Loucy (cell line): Measurements from ENCODE around the gene TAF10.

Experiments used
- H2AFZ ChIP-seq: fragments of 200-600 bp; sonication (generic); 2 replicates; pipeline ENCODE4 v1.6.0; 2016; ENCODE audit warnings: antibody characterized with exemption, mild to moderate bottlenecking, low read length, moderate library complexity
- H3F3A ChIP-seq: fragments of 200-600 bp; 2 replicates; pipeline ENCODE4 v1.6.0; 2016; ENCODE audit warnings: antibody characterized with exemption, low read depth, mild to moderate bottlenecking
- H3K27me3 ChIP-seq: fragments of 200-600 bp; sonication (generic); 2 replicates; pipeline ENCODE4 v1.6.1; 2014; ENCODE audit warnings: low read length, mild to moderate bottlenecking; ENCODE audit not compliant: insufficient read depth, poor library complexity, severe bottlenecking
- H3K36me3 ChIP-seq: fragments of 200-600 bp; sonication (generic); 2 replicates; pipeline ENCODE4 v1.6.1; 2016; ENCODE audit warnings: low read length; ENCODE audit not compliant: insufficient read depth
- H3K4me1 ChIP-seq: fragments of 200-600 bp; sonication (generic); 2 replicates; pipeline ENCODE4 v1.5.1; 2014; ENCODE audit warnings: low read length, mild to moderate bottlenecking; ENCODE audit not compliant: insufficient read depth, poor library complexity, severe bottlenecking
- H3K4me2 ChIP-seq: fragments of 200-600 bp; sonication (generic); 2 replicates; pipeline ENCODE4 v1.6.0; 2014; ENCODE audit warnings: antibody characterized with exemption, low read length, low read depth, mild to moderate bottlenecking; ENCODE audit not compliant: poor library complexity, severe bottlenecking
- H3K4me3 ChIP-seq: fragments of 200-600 bp; sonication (generic); 2 replicates; pipeline ENCODE4 v1.5.1; 2014; ENCODE audit warnings: low read length, mild to moderate bottlenecking, mixed read lengths; ENCODE audit not compliant: poor library complexity, severe bottlenecking
- H3K79me2 ChIP-seq: fragments of 200-600 bp; sonication (generic); 2 replicates; pipeline ENCODE4 v1.6.1; 2014; ENCODE audit warnings: low read length; ENCODE audit not compliant: insufficient read depth
- H3K9ac ChIP-seq: fragments of 200-600 bp; sonication (generic); 2 replicates; pipeline ENCODE4 v1.6.0; 2014; ENCODE audit warnings: mild to moderate bottlenecking, low read depth, low read length, moderate library complexity; ENCODE audit not compliant: poor library complexity, severe bottlenecking
- H3K9me2 ChIP-seq: fragments of 200-600 bp; sonication (generic); replicated peaks from 2 replicates; pipeline ENCODE4 v1.6.1; 2016; ENCODE audit warnings: low read depth, low read length, mixed read lengths
- H3K9me3 ChIP-seq: fragments of 200-600 bp; sonication (generic); 2 replicates; pipeline ENCODE4 v1.6.1; 2014; ENCODE audit warnings: mild to moderate bottlenecking, antibody characterized with exemption, low read length, low read depth; ENCODE audit not compliant: insufficient read depth
- H4K20me1 ChIP-seq: fragments of 200-600 bp; sonication (generic); 2 replicates; pipeline ENCODE4 v1.6.0; 2014; ENCODE audit warnings: antibody characterized with exemption, low read length, mild to moderate bottlenecking; ENCODE audit not compliant: insufficient read depth, poor library complexity, severe bottlenecking
- CTCF ChIP-seq: fragments of 200-600 bp; sonication (generic); conservative IDR thresholded peaks from 2 replicates; pipeline ENCODE4 v1.5.1; 2014; ENCODE audit warnings: mild to moderate bottlenecking, antibody characterized with exemption, low read length
- EZH2phosphoT487 ChIP-seq: fragments of 200-600 bp; IDR thresholded peaks from 2 replicates; pipeline ENCODE4 v1.6.1; 2018; ENCODE audit warnings: antibody characterized with exemption, mild to moderate bottlenecking, moderate library complexity, borderline replicate concordance

TAF10 gene

GRCh38 chr11:6565988-6566703, 45.9 kb downstream of the TAF10 start:
- Histone ChIP-seq H3K4me2 (no peak overlapping the region), H3K9ac (no peak overlapping the region), H3K79me2 (no peaks in the 10 kb centered on the region), H2AFZ (no peak overlapping the region), H3K4me1 (no peaks in the 10 kb centered on the region), H3K4me3 (no peak overlapping the region), H3K9me2 (no peaks in the 10 kb centered on the region), H4K20me1 (no peaks in the 10 kb centered on the region), H3F3A (no peaks in the 10 kb centered on the region), H3K9me3 (no peaks in the 10 kb centered on the region), H3K27me3 (no peaks in the 10 kb centered on the region), H3K36me3 (no peaks in the 10 kb centered on the region)
- TF ChIP-seq EZH2phosphoT487 (no peak), CTCF (no peak)

GRCh38 chr11:6565325-6565724, 46.7 kb downstream of the TAF10 start:
- Histone ChIP-seq H3K27me3 (no peaks in the 10 kb centered on the region), H3K4me3 (no peak overlapping the region), H3K4me1 (no peaks in the 10 kb centered on the region), H4K20me1 (no peaks in the 10 kb centered on the region), H3K9ac (no peak overlapping the region), H3F3A (no peaks in the 10 kb centered on the region), H3K79me2 (no peaks in the 10 kb centered on the region), H2AFZ (no peak overlapping the region), H3K9me2 (no peaks in the 10 kb centered on the region), H3K4me2 (no peak overlapping the region), H3K9me3 (no peaks in the 10 kb centered on the region), H3K36me3 (no peaks in the 10 kb centered on the region)
- TF ChIP-seq CTCF = no peak
- TF ChIP-seq EZH2phosphoT487 = no peak

GRCh38 chr11:6563667-6564066, 48.3 kb downstream of the TAF10 start:
- TF ChIP-seq EZH2phosphoT487 (no peak), CTCF (no peak)
- Histone ChIP-seq H3K27me3 (no peaks in the 10 kb centered on the region), H3K79me2 (no peaks in the 10 kb centered on the region), H3K9me2 (no peaks in the 10 kb centered on the region), H3K4me1 (no peaks in the 10 kb centered on the region), H4K20me1 (no peaks in the 10 kb centered on the region), H3K9ac (no peak overlapping the region), H2AFZ (no peak overlapping the region), H3K36me3 (no peaks in the 10 kb centered on the region), H3K4me2 (no peak overlapping the region), H3K9me3 (no peaks in the 10 kb centered on the region), H3K4me3 (no peak overlapping the region), H3F3A (no peaks in the 10 kb centered on the region)
